NCI-H446 treated with DMSO at 0.1 percent for 48 hours (cell line): ENCODE results near the gene RBM20.
A peak's percentile ranks its signal among the peaks of the same experiment; 100 is the strongest.

Experiments
- DNase-seq: peaks from one replicate; lab custom pipeline; 2025; lab: John Stamatoyannopoulos, UW

Gene RBM20

DNA sequence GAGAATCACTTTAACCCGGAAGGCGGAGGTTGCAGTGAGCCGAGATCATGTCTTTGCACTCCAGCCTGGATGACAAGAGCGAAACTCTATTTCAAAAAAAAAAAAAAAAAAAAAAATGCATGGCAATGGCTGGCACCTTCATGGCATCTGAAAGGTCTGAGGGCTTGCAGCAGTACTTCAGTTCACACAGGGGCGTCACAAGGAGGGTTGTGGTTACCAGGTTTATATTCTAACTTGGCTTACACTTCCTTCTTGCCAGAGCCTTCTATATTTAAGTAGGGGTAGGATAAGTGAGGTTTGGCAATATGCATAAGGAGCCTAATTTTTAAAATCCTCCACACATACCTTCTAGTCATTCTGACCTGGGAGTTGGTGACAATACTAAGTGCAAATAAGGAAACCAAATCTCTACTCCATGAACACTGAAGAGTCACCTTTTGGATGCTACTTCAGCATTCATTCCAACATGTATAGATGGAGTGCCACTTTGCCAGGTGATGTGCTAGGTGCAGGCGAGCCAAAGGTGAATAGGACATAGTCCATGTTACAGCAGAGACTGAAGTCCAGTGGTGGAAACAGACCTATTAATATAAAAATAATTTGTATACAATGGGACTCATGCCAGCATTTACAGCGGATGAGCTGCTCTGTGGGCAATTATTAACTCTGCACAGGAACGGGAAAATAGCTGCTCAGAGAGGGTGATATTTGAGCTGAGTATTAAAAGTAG, 169.8 kb downstream of the RBM20 start:
- DNase-seq = no peak

DNA sequence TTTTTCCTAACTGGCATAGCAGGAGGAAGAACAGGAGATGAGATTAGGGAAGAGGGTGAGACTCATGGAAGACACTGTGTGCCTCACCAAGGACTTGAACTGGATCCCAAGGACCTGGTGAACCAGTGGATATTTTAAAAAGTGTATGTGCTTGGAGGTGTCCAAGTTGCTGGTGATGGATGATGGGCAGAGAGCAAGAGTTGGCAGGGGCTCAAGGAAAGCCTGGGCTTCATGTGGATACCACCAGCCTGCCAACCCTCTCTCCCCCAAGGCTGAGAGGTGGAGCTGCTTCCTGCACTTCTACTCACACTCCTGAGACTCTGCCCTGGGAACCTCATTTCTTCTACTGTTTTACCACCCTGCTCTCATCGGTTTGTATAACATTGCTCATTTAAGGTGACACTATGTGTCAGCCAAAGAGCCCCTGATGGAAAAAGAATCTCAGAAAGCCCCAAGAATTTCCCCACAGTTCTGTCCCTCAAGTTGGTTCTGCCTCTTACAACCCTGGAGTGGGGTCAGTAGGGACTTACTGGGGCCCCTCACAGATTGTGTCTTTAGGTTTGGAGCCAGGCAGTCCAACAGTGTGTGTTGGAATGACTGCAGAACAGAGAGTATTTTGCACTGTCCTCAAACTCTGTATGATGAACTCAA, 171.3 kb downstream of the RBM20 start:
- DNase-seq = peak; percentile 36

DNA sequence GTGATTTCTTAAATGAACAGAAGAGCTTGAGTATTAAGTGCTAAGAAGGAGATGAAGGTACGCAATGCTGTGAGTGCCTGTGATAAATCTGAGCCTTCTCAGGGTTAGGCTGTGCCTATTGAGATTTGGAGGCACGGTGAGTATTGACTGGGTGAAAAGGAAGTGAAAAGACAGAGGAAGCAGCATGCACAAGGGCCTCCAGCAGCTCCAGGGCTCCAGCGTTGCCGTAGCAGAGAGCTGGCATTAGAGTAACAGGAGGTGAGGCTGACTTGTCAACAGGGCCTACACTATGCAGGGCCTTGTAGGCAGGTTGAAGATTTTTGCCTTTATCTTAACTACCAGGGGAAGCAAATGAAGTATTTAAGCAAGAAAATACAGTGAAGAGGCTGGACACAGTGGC, 173.5 kb downstream of the RBM20 start:
- DNase-seq = no peak

DNA sequence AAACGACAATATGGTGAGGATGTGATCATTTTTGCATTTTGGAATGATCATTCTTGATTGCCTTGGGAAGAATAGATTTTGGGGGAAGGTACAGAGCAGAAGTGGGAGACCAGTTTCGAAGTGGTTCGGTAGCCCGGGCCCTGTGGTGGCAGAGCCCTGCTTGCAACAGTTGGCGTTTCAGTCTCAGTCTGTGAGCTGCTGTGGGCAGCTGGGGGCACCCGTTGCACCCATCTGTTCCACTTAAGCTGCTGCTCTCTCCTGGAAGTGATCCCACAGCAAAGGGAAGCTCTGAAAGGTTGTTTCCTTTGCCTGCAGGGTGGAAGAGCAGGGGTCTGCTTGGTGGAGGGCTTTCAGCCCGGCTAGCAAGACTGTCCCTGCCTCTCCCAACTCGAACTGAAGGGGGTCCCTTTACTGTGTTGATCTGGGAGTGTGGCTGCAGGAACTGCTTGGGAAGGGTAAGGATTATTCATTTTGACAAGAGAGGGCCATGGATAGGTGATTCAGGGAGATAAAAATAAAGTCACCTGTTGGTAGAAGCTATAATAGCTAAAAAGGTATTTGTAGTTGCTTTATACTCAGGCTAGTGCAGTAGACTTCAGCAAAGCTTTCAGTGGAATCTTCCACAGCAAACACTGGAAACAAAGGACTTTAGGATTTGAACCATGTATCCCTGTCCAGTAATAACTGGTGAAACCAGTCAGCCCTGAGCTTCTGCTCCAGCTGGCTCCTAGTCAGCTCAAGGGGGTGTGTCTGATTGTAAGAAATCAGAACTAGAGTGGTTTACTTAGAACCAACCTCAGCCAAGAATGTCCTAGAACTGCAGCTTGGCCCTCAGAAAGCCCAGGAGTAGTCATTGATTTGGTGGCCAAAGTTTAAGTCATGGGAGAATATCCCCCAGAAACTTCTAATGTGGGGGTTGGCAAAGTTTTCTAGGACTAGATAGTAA, 174.4 kb downstream of the RBM20 start:
- peak; percentile 28 for DNase-seq

DNA sequence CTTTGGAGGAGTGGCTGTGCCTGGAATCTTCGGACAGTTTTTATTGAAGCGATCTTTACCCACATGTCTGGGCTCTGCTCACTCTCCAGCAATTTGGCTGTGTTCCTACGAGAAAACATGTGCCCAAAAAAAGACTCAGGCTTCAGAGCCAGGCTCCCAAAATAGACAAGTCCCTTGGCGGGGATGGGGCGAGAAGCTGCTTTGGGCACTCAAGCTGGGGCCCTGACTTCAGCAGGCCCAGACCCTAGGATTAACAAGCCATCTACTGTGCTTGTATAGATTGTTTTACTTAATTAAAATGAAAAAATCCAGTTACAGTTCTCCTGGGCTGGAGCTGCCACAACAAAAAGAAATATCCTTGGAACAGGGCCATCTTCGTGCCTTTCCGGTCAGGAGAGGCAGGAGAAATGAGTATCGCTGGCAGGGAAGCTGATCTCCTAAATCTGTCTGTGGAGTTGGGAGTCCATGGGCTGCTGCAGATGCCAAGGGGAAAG, 176.2 kb downstream of the RBM20 start:
- DNase-seq = peak; percentile 66

DNA sequence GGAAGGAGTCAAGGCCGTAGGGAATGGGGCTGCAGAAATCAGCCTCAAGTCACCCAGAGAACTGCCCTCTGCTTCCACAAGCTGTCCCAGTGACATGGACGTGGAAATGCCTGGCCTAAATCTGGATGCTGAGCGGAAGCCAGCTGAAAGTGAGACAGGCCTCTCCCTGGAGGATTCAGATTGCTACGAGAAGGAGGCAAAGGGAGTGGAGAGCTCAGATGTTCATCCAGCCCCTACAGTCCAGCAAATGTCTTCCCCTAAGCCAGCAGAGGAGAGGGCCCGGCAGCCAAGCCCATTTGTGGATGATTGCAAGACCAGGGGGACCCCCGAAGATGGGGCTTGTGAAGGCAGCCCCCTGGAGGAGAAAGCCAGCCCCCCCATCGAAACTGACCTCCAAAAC, 177.4 kb downstream of the RBM20 start:
- DNase-seq = no peak

DNA sequence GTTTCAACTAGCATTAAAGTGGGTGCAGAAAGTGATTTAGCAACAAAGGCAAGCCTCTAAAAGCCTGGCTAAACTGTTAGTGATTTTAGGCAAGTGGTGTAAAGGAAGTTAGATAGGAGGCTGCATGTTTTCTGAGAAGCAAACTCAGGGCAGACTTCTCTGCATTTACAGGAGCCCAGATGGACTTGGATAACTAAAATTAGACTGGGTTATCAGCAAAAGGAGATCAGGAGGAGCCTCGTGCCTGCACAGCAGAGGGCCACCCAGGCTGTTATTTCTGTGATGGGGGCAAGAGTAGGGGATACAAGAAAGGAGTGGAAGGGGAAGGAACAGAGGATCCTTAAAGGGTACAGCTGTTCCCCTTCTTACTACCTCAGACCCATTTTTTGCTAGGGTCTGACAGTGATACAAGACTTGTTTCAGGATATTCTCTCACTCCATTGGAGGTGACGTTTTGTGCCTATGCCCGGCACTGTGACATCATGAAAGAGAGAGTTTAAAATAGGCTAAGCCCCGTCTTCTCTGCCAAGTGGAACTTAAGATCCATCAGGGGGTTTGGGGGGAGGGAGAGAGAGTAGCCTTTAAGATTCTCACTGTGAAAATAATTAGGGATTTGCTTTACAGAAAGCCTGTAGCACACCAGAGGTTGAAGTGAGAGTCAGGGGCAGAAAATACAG, 178.0 kb downstream of the RBM20 start:
- no peak for DNase-seq

DNA sequence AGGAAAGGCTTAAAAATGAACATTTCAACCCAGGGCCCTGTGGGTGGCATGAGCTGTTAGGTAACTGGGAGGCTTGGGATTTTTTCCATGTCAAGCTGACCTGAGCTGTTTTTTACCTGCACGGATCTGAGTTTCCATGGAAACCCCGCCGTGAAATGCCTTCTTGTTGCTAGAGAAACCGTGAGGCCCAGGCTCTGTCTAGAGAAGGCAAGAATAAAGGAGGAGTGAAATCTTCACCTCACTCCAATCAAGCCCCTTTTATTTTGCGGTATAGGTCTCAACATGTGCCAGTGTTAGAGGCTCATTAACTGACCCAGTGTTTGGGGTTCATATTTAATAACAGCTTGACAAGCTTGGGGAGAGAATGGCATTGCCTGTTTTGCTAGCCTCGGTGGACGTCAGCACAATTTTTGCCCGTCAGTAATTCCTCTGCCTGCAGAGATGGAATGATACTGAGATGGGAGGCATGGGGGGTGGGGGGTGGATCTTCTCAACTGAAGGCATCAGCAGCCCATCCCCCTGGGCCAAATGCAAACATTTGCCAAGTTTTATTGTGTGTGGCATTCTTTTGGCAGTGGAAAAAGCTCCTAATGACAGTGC, 178.7 kb downstream of the RBM20 start:
- DNase-seq = peak; percentile 12

DNA sequence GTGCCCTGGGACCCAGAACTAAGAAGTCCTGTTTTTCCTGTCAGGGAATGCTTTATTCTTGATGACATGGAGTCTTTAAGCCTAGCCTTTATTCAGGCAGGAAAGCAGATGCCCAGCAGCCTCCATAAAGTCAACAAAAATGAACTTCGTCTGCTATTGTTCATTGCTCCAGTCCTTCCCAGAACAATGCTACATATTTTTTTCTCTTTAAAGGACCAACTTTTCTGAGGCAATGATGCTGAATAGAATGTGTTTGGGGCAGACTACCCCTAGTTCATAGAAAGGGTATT, 180.0 kb downstream of the RBM20 start:
- no peak for DNase-seq

DNA sequence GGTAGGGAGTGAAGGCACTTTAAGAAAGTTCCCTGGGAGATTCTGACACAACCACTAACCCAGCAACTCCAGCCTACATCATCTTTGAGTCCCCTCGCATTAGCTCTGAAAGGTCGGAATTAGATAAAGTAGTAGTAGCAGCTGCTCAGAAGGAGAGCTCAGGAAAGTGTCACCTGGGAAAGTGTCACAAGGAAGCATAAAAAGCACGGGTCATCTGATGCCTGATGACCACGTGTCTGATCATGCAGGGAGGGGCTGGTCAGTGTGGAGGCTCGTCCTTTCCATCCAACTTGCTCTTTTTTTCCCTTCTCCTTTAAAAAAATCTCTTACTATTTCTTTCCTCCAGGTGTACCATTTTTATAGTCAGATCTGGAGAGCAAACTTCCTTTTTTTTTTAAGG, 180.5 kb downstream of the RBM20 start:
- DNase-seq = no peak

DNA sequence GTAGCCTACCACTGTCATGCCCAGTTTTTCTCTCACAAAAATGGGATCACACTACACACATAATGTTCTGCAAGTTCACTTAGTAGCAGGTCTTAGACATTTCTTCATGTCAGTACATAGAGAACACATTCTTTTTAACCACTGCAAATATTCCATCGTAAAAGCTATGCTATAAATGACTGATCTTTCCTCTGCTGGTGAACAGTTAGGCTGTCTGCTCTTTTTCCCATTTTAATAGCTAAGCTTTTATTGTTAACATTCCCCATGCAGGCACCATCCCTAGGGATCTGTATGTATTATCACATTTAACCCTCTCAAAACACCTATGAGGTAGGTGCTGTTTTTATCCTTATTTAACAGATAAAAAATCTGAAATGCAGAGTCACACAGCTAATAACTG, 181.4 kb downstream of the RBM20 start:
- no peak for DNase-seq

DNA sequence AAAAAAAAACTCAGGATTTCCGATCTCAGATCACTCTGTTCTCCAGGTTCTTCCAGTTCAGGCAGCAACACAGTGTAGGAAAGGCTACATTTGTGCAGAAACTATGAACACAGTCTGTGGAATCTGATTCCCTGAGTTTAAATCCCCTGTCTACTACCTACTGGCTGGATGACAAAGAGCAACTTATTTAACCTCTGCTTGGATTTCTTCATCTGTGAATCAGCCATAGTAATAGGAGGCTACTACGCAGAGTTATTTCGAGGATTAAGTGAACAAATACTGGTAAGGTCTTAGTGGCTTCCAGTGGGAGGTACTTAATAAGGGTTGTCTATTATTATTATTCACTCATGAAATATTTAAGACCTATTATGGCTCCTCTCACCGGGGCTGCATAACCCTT, 183.3 kb downstream of the RBM20 start:
- no peak for DNase-seq

DNA sequence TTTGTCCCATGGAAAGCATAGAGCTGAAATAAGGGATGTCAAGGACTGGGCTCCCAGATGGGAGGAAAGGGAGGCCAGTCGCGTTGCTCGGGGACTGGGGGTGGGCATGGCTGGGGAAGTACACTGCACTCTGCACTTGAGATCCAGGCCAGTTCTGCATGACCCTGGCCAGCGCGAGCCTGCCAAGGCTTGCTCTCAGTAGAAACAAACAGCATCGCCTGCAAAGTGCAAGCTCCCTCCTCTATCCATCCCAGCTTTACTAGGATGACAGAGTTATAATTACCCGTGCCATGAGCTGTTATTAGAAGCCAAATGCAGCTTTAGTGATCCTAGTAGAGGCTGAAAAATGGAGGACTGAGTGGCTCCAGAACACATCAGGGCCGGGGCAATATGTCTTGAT, 183.7 kb downstream of the RBM20 start:
- no peak for DNase-seq

DNA sequence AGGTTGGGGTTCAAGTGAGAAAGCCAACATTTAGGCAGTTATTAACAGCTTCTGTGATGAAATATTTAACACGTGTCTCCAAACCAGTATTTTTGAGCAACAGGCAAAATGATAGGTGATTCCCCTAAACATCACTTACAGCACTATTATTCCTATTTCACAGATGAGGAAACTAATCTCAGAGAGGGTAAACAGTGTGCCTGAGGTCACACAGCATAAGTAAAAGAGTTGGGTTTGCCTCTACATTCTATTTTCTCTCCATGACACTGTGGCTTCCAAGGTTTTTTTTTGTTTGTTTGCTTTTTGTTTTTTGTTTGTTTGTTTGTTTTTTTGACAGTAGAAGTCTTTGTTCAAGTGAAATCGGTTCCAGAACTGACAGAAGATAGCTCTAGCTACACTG, 184.4 kb downstream of the RBM20 start:
- DNase-seq = no peak

DNA sequence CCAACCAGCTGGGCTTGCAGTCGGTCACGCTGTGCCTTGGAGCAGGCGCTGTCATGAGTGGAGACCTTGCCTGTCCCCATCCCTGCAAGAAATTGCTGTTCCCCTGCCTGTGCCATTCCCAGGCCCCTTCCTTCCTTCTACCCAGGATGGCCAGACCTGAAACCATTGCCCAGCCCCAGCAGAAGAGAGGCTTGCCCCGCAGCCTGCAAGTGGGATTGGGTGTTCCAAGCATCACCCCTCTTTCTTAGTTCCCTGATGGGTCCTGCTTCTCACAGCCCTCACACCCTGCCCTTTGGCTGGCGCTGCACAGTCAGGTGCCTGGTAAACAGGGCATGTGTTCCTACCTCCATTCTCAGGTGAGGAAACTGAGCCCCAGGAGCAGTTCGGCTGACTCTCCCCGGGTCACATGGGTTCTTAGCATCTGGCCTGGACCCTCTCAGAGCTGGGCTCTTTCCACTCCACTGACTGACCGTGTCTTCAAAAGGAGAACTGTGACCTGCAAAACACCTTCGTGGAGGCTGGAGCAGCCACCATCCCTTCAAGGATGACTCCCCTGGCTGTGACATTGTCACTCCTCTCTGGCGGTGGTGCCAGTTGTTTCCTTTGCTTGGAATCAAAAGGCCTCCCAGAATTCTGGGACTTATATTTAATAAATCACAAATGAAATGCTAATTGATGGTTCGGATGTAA, 185.7 kb downstream of the RBM20 start:
- no peak for DNase-seq

DNA sequence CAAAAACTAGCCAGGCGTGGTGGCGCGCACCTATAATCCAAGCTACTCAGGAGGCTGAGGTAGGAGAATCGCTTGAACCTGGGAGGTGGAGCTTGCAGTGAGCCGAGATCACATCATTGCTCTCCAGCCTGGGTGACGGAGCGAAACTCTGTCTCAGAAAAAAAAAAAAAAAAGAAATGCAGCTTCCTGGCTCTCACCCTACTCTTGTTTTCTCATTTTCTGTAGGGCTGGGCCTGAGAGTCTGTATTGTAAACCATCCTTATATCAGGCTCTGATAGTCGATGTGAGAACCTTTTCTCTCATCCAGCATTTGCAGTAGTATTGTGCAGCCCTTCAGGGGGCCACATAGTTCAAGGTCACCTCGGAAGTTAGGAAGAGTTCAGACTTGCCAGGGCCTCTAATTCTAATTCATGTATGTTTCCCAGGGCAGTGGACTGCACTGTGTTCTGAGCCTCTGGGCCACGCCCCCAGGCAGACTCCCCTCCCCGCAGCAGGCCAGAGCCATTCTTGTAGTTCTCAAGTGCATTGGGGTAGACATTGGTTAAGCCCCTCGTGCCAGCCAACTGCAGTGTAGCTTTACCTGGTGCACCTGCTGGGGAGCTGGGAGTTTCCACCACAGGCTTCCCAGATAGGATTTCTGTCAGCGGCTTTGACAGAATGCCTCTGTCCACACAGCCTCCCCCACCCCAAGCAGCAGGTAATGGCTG, 189.3 kb downstream of the RBM20 start:
- DNase-seq = no peak

DNA sequence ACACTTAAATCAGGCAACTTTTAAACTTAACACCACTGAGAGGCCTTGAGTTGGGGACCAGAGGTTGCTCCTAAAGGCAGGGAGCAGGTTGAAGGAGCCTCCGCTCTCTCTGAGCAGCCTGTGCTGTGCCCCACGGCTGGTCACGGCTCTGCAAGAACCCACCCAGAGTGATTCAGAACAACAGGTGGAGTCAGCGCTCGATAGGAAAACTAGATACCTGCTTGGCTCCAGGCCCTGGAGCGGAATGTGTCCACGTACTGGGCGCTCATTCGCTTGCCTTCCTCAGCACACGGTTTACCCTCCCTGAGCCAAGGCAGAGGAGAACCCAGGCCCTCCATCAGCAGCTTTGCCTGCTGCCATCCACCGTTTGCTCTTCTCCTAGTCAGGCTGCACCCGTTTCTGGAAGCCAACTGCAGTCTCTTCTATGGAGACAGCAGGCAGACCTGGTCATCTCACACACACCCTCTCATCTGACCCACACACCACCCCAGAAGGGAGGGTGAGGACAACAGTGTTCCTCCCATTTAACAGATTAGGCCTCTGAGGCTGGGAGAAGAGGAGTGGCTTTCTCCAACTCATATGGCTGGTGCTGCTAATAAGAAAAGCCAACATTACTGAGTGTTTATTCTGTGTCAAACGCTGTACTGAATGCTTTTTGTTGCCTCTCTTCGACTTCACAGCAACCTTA, 189.9 kb downstream of the RBM20 start:
- DNase-seq = no peak

DNA sequence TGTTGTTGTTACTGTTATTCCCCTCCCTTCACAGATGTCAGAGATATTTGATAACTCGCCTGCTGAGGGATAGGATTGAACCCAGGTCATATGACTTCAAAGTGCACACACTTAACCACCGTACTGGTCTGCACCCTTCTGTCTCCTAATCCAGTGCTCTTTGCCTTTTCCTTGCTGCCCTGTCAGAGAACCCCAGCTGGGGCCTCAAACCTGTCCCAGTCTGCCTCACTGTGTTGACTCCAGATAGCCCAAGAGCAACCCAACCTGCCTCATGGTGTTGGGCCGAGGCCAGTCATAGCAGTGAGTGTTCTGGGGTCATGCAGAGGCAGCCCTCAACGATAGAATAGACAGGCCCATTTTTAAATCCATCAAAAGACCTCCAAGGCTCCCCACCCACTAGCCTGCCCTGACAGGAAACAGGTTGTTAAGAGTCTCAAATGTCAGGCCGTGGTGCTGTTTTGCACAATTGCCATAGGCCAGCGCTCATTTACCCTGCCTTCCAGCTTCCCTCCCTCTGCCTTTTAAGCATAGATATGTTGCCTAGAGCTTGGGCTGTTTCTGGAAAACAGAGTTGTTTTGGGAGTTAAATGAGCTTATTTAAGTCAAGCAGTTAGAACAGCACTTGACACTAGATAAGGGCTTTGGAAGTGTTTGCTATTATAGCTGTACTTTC, 190.6 kb downstream of the RBM20 start:
- DNase-seq = no peak

DNA sequence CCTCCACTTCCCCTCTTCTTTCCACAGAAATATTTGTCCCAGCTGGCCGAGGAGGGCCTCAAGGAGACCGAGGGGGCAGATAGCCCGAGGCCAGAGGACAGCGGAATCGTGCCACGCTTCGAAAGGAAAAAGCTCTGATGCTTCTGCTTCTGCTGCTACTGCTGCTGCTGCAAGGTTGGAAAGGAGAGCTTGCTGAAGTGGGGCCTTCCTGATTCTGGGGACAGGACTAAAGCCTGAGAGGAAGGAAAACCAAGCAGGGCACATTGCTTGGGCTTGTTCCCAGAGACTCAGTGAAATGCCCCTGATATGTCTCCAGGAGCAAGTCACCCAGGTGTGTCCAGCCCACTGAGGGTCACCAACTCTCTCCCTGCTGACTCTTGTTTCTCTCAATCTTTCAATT, 191.7 kb downstream of the RBM20 start:
- DNase-seq = no peak
